GM12865 (cell line): Measurements from ENCODE around the gene RNLS.

Experiments
- DNase-seq: peaks from one replicate; pipeline ENCODE4 v3.0.0; 2010; ENCODE audit warnings: low read depth
- H3K4me3 ChIP-seq: 2 replicates; pipeline ENCODE4 v1.5.1; 2011; ENCODE audit warnings: mild to moderate bottlenecking, low read depth, low read length, control low read depth
- CTCF ChIP-seq: IDR thresholded peaks from 2 replicates; pipeline ENCODE4 v1.5.1; 2011; ENCODE audit warnings: low read length, control low read depth, low read depth, inconsistent platforms; ENCODE audit not compliant: insufficient read depth; ENCODE audit errors: missing control alignments

Gene RNLS

GRCh38 chr10:88262591-88263234 lies 320.4 kb downstream of the RNLS start:
- DNase-seq: no peak
- no peak overlapping the region for H3K4me3 ChIP-seq
- no peak for TF ChIP-seq CTCF

- H3K4me3 ChIP-seq: no peak overlapping the region
- TF ChIP-seq CTCF: no peak
- DNase-seq: no peak
Observed at GRCh38 chr10:88261152-88261551, 322.0 kb downstream of the RNLS start.

GRCh38 chr10:88260329-88261051 lies 322.6 kb downstream of the RNLS start:
- peak; percentile 52 for DNase-seq
- no peak for TF ChIP-seq CTCF
- H3K4me3 ChIP-seq: no peak overlapping the region

GRCh38 chr10:88259381-88259780 lies 323.7 kb downstream of the RNLS start:
- H3K4me3 ChIP-seq: no peak overlapping the region
- DNase-seq: no peak
- TF ChIP-seq CTCF: no peak

GRCh38 chr10:88256886-88257285 lies 326.2 kb downstream of the RNLS start:
- H3K4me3 ChIP-seq: no peak overlapping the region
- TF ChIP-seq CTCF: no peak
- DNase-seq: no peak

- DNase-seq: no peak
- no peak overlapping the region for H3K4me3 ChIP-seq
Observed at GRCh38 chr10:88256013-88256680, 327.0 kb downstream of the RNLS start.

More at GRCh38 chr10:88256013-88256680, 327.0 kb downstream of the RNLS start:
- no peak for TF ChIP-seq CTCF
